ENCODE data around the gene ISCA1.

DNA sequence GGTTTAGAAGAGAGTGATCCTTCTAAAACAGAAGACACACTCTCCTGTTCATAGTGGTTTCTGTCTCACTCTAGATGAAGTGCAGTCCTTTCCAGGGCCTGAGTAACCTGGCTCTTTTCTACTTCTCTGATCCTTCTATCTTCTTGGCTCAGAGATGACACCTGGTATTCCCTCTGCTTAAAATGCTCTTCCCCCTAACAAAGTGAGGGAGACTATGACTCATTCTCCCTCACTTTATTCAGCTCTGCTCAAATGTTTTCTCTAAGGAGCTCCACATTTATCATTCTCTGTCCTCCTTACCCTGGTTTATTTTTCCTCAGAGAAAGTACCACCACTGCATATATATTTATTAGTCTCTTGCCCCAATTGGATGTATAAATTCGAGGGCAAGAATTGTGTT lies 47.3 kb upstream of the ISCA1 start:
- TF ChIP-seq HDAC2 (IDR thresholded peaks at IDR 0.05) (no peak), MAFK (IDR thresholded peaks at IDR 0.05; ENCODE audit: partially characterized antibody) (no peak), KDM5A (IDR thresholded peaks at IDR 0.05) (no peak), MYC (IDR thresholded peaks at IDR 0.05; ENCODE audit: borderline replicate concordance, low read length) (no peak), POLR2A (IDR thresholded peaks at IDR 0.05; ENCODE audit: low read length) (no peak), MAX (IDR thresholded peaks at IDR 0.05) (no peak), ESRRA (IDR thresholded peaks at IDR 0.05; ENCODE audit: borderline replicate concordance, low read length) (no peak), JUN (IDR thresholded peaks at IDR 0.05) (no peak), EHMT2 (IDR thresholded peaks at IDR 0.05; ENCODE audit: low read depth) (no peak), RCOR1 (IDR thresholded peaks at IDR 0.05; ENCODE audit: low read depth, low read length) (no peak)
- TF ChIP-seq, protein P1, sequence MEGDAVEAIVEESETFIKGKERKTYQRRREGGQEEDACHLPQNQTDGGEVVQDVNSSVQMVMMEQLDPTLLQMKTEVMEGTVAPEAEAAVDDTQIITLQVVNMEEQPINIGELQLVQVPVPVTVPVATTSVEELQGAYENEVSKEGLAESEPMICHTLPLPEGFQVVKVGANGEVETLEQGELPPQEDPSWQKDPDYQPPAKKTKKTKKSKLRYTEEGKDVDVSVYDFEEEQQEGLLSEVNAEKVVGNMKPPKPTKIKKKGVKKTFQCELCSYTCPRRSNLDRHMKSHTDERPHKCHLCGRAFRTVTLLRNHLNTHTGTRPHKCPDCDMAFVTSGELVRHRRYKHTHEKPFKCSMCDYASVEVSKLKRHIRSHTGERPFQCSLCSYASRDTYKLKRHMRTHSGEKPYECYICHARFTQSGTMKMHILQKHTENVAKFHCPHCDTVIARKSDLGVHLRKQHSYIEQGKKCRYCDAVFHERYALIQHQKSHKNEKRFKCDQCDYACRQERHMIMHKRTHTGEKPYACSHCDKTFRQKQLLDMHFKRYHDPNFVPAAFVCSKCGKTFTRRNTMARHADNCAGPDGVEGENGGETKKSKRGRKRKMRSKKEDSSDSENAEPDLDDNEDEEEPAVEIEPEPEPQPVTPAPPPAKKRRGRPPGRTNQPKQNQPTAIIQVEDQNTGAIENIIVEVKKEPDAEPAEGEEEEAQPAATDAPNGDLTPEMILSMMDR (IDR thresholded peaks at IDR 0.05) = no peak
- TF ChIP-seq, protein P2, sequence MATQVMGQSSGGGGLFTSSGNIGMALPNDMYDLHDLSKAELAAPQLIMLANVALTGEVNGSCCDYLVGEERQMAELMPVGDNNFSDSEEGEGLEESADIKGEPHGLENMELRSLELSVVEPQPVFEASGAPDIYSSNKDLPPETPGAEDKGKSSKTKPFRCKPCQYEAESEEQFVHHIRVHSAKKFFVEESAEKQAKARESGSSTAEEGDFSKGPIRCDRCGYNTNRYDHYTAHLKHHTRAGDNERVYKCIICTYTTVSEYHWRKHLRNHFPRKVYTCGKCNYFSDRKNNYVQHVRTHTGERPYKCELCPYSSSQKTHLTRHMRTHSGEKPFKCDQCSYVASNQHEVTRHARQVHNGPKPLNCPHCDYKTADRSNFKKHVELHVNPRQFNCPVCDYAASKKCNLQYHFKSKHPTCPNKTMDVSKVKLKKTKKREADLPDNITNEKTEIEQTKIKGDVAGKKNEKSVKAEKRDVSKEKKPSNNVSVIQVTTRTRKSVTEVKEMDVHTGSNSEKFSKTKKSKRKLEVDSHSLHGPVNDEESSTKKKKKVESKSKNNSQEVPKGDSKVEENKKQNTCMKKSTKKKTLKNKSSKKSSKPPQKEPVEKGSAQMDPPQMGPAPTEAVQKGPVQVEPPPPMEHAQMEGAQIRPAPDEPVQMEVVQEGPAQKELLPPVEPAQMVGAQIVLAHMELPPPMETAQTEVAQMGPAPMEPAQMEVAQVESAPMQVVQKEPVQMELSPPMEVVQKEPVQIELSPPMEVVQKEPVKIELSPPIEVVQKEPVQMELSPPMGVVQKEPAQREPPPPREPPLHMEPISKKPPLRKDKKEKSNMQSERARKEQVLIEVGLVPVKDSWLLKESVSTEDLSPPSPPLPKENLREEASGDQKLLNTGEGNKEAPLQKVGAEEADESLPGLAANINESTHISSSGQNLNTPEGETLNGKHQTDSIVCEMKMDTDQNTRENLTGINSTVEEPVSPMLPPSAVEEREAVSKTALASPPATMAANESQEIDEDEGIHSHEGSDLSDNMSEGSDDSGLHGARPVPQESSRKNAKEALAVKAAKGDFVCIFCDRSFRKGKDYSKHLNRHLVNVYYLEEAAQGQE (IDR thresholded peaks at IDR 0.05) = no peak
